Measurements from ENCODE around the gene PLCB2. TPM values are rescaled to one million over a fixed set of nuclear protein-coding genes. Genes with fewer than 3 reads are reported as not detected.

Gene PLCB2
- total and polyA plus RNA-seq, 2 experiments from 2014 or later: 9.5 to 13.8 TPM

DNA sequence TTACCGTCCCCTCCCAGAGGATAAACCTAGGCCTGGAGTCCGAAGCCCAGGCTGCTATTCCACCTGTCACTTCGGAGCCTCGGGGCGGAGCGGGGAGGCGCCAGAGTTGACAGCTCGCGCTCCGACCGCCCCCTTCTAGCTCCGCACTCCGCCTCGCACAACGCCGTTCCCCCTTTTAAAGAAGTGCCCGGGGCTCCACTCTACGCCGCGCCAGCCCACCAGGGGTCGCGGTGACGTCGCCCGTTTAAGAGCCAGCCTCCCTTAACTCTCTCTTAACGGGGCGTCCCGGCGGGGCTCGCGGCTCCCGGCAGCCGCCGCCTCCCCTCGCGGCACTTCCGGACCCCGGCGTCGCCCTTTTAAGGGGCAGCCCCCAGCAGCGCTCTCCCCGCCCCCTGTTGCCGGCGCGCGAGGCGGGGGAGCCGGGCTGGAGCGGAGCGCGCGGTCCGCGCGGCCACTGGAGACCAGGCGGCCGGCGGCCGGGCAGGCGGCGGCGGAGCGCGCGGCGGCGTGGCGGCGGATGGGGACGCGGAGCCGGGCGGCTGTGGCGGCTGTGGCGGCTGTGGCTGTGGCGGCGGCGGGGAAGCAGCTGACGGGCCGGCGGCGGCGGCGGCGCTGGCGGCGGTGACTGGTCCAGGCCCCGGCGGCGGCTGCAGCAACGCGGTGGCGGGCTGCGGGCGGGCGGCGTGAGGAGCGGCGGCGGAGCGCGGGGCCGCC, 15.7 kb upstream of the PLCB2 start, which contains the start of gene INAFM2:
Gene INAFM2 (plus strand): TSS at position 454 of the 714 bp plus-strand sequence. CDS start 364 bp downstream, outside the sequence.
- peak within 1 kb of the TSS; percentile 83 for H3K4me3 ChIP-seq
- H3K9me2 ChIP-seq (ENCODE audit: insufficient read depth): no peaks in the 10 kb centered on the region
- H3K4me1 ChIP-seq (ENCODE audit: insufficient read depth): peaks cover 52% of the 10 kb centered on the region
- H3F3A ChIP-seq (replicated peaks; ENCODE audit: low read depth): peaks cover 16% of the 10 kb centered on the region; the same call in 1 of the 2 replicates
- H3K36me3 ChIP-seq (ENCODE audit: insufficient read depth): no peaks in the 10 kb centered on the region
- no peak within 1 kb of the TSS for H3K27ac ChIP-seq (ENCODE audit: low read depth)
- Mint-ChIP-seq H3K27ac (no peak within 1 kb of the TSS), H3K27me3 (ENCODE audit: insufficient read depth, low read depth, poor library complexity) (peaks cover 35% of the 10 kb centered on the region), H3K36me3 (ENCODE audit: low read depth) (peaks cover 6% of the 10 kb centered on the region; the same call in 2 of the 3 replicates), H3K4me3 (peak within 1 kb of the TSS; percentile 79), H3K9me3 (no peaks in the 10 kb centered on the region; the same call in 2 of the 3 replicates), H3K4me1 (peaks cover 58% of the 10 kb centered on the region)
- H2AFZ ChIP-seq: peak within 1 kb of the TSS; percentile 59; the same call in 1 of the 2 replicates
- peaks cover 34% of the 10 kb centered on the region for H3K27me3 ChIP-seq (ENCODE audit: insufficient read depth)
- ATAC-seq (peak; percentile 82), DNase-seq (ENCODE audit: low spot score) (peak; percentile 97)
- TF ChIP-seq ZNF114 (CRISPR knock-in tag; IDR thresholded peaks at IDR 0.05) (no peak), STAT1 (IDR thresholded peaks at IDR 0.05; ENCODE audit: unreplicated experiment) (no peak), JUNB (IDR thresholded peaks at IDR 0.05; ENCODE audit: unreplicated experiment) (no peak), CREB1 (CRISPR knock-in tag; IDR thresholded peaks at IDR 0.05; ENCODE audit: low read depth) (peak; percentile 52; the same call in 1 of the 2 replicates)
- TF ChIP-seq, protein P1, sequence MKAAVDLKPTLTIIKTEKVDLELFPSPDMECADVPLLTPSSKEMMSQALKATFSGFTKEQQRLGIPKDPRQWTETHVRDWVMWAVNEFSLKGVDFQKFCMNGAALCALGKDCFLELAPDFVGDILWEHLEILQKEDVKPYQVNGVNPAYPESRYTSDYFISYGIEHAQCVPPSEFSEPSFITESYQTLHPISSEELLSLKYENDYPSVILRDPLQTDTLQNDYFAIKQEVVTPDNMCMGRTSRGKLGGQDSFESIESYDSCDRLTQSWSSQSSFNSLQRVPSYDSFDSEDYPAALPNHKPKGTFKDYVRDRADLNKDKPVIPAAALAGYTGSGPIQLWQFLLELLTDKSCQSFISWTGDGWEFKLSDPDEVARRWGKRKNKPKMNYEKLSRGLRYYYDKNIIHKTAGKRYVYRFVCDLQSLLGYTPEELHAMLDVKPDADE (IDR thresholded peaks at IDR 0.05): peak; percentile 62; the same call in 1 of the 2 replicates
- TF ChIP-seq, protein P2, sequence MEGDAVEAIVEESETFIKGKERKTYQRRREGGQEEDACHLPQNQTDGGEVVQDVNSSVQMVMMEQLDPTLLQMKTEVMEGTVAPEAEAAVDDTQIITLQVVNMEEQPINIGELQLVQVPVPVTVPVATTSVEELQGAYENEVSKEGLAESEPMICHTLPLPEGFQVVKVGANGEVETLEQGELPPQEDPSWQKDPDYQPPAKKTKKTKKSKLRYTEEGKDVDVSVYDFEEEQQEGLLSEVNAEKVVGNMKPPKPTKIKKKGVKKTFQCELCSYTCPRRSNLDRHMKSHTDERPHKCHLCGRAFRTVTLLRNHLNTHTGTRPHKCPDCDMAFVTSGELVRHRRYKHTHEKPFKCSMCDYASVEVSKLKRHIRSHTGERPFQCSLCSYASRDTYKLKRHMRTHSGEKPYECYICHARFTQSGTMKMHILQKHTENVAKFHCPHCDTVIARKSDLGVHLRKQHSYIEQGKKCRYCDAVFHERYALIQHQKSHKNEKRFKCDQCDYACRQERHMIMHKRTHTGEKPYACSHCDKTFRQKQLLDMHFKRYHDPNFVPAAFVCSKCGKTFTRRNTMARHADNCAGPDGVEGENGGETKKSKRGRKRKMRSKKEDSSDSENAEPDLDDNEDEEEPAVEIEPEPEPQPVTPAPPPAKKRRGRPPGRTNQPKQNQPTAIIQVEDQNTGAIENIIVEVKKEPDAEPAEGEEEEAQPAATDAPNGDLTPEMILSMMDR (conservative IDR thresholded peaks at IDR 0.05; ENCODE audit: low read depth in 2 of 2): peak in 1 of 2 experiments; percentile 24; a peak in 3 of 4 replicates
- H3K4me2 ChIP-seq: peak within 1 kb of the TSS; percentile 90
- peaks cover 10% of the 10 kb centered on the region for H4K20me1 ChIP-seq (replicated peaks; ENCODE audit: insufficient read depth)
- peaks cover 21% of the 10 kb centered on the region for H3K79me2 ChIP-seq (replicated peaks; ENCODE audit: insufficient read depth)

GRCh38 chr15:40322531-40323238, 14.9 kb upstream of the PLCB2 start:
- Histone ChIP-seq H2AFZ (peak overlapping the region; percentile 59; the same call in 1 of the 2 replicates), H3K27ac (ENCODE audit: low read depth) (no peak overlapping the region), H3K9me2 (ENCODE audit: insufficient read depth) (no peaks in the 10 kb centered on the region), H4K20me1 (replicated peaks; ENCODE audit: insufficient read depth) (peaks cover 10% of the 10 kb centered on the region), H3K27me3 (ENCODE audit: insufficient read depth) (peaks cover 34% of the 10 kb centered on the region), H3K4me1 (ENCODE audit: insufficient read depth) (peaks cover 45% of the 10 kb centered on the region), H3K36me3 (ENCODE audit: insufficient read depth) (no peaks in the 10 kb centered on the region), H3K79me2 (replicated peaks; ENCODE audit: insufficient read depth) (peaks cover 21% of the 10 kb centered on the region), H3F3A (replicated peaks; ENCODE audit: low read depth) (peaks cover 16% of the 10 kb centered on the region; the same call in 1 of the 2 replicates), H3K4me3 (peak overlapping the region; percentile 62), H3K4me2 (peak overlapping the region; percentile 90)
- no peaks in the 10 kb centered on the region; the same call in 2 of the 3 replicates for H3K9me3 Mint-ChIP-seq
- DNase-seq (ENCODE audit: low spot score): peak; percentile 47
- H3K36me3 Mint-ChIP-seq (ENCODE audit: low read depth): peaks cover 6% of the 10 kb centered on the region; the same call in 2 of the 3 replicates
- H3K27ac Mint-ChIP-seq: no peak overlapping the region
- H3K27me3 Mint-ChIP-seq (ENCODE audit: insufficient read depth, low read depth, poor library complexity): peaks cover 35% of the 10 kb centered on the region
- peak overlapping the region; percentile 69 for H3K4me3 Mint-ChIP-seq
- peaks cover 51% of the 10 kb centered on the region for H3K4me1 Mint-ChIP-seq
- ATAC-seq: peak; percentile 8
- no peak for TF ChIP-seq EZH2phosphoT487 (IDR thresholded peaks at IDR 0.05; ENCODE audit: unreplicated experiment)
- no peak for TF ChIP-seq ZNF331 (CRISPR knock-in tag; IDR thresholded peaks at IDR 0.05; ENCODE audit: low read depth)
- TF ChIP-seq REST (IDR thresholded peaks at IDR 0.05; ENCODE audit: unreplicated experiment): no peak
- TF ChIP-seq ZNF114 (CRISPR knock-in tag; IDR thresholded peaks at IDR 0.05): no peak
- no peak for TF ChIP-seq STAT1 (IDR thresholded peaks at IDR 0.05; ENCODE audit: unreplicated experiment)
- TF ChIP-seq, protein P1 (IDR thresholded peaks at IDR 0.05): no peak
- TF ChIP-seq EZH2 (IDR thresholded peaks at IDR 0.05; ENCODE audit: low read depth, unreplicated experiment): no peak
- no peak for TF ChIP-seq JUNB (IDR thresholded peaks at IDR 0.05; ENCODE audit: unreplicated experiment)
- TF ChIP-seq NANOG (IDR thresholded peaks at IDR 0.05; ENCODE audit: borderline replicate concordance): no peak
- TF ChIP-seq POLR2AphosphoS5 (IDR thresholded peaks at IDR 0.05; ENCODE audit: low read depth): no peak

All from GM23338 (cell line).